Measurements from ENCODE around the gene AGFG1.

The AGFG1 gene

DNA sequence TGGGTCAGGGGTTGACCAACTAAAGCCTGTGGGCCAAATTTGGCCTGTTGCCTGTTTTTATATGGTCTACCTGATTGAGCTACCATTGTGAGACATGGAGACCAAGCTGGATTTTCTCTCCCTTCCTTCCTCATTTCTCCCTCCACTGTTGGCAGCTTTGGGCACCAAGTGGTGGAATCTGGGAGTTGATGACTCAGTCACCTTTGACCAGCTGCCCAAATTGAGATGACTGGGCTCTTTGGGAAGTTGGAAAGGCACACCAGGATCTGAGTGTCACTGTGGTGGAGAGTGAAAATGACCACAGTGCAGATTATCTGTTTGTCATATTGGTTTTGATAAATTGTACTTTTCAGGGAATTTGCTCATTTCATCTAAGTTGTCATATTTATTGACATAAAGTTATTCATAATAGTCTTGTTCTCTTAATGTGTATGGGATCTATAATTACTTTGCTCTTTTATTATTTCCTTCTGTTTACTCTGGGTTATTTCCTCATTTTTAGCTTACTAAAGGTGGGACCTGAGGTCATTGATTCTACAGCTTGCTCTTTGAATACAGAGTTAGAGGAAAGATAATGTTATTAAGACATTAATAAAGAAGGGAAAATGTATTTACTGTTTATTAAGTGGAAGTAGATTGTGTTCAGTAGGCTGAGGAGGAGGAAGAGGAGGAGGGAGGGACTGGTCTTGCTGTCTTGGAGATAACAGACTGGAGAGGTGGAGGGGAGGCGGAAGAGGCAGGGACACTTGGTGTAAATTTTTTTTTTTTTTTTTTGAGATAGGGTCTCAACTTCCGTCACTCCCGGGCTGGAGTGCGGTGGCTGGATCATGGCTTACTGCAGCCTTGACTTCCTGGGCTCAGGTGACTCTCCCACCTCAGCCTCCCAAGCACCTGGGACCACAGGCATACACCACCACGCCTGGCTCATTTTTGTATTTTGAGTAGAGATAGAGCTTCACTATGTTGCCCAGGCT, 31.8 kb downstream of the AGFG1 start:
- H3K36me3 ChIP-seq (ENCODE audit: control insufficient read depth in 1 of 2, insufficient read depth in 2 of 2, low read length in 2 of 2) = no peaks in the 10 kb centered on the region
- no peaks in the 10 kb centered on the region for H3K27me3 ChIP-seq (ENCODE audit: low read depth, low read length)
- peaks cover 12 to 25% of the 10 kb centered on the region in 2 donors for H3K4me1 ChIP-seq (ENCODE audit: control insufficient read depth in 1 of 2, insufficient read depth in 2 of 2, low read length in 2 of 2)
- H3K4me3 ChIP-seq (ENCODE audit: low read depth in 1 of 2, low read length in 2 of 2) = no peak overlapping the region
- no peaks in the 10 kb centered on the region for H3K9me3 ChIP-seq (ENCODE audit: control insufficient read depth in 1 of 2, low read length in 2 of 2)
- no peak overlapping the region for H3K27ac ChIP-seq (ENCODE audit: low read length)

- no peaks in the 10 kb centered on the region for H3K9me3 ChIP-seq (ENCODE audit: control insufficient read depth in 1 of 2, low read length in 2 of 2)
- H3K4me3 ChIP-seq (ENCODE audit: low read depth in 1 of 2, low read length in 2 of 2) = no peak overlapping the region
- H3K27ac ChIP-seq (ENCODE audit: low read length) = no peak overlapping the region
- peaks cover 12 to 29% of the 10 kb centered on the region in 2 donors for H3K4me1 ChIP-seq (ENCODE audit: control insufficient read depth in 1 of 2, insufficient read depth in 2 of 2, low read length in 2 of 2)
- H3K36me3 ChIP-seq (ENCODE audit: control insufficient read depth in 1 of 2, insufficient read depth in 2 of 2, low read length in 2 of 2) = no peaks in the 10 kb centered on the region
- H3K27me3 ChIP-seq (ENCODE audit: low read depth, low read length) = no peaks in the 10 kb centered on the region
These were observed 32.7 kb downstream of the AGFG1 start for GRCh38 chr2:227504700-227505099.

DNA sequence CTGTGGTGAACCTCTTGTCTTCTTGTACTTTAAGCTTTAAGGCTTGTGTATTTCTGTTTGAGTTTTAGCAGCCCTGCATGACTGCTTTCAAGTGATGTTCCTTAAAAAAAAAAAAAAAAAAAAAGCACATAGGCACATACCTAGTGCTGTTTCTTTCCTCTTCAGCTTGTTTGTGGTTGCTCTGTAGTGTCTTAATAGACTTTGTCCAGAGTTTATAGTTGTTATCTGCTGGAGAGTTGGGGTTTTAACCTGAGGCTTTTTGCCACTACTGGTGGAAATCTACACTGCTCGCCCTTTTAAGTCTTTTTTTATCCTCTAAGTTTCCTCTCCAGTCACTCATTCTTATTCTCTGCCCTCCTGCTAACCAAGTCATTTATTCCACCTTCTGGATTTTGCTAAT, 34.5 kb downstream of the AGFG1 start:
- no peaks in the 10 kb centered on the region for H3K9me3 ChIP-seq (ENCODE audit: control insufficient read depth in 1 of 2, low read length in 2 of 2)
- H3K27me3 ChIP-seq (ENCODE audit: low read depth, low read length) = no peaks in the 10 kb centered on the region
- H3K36me3 ChIP-seq (ENCODE audit: control insufficient read depth in 1 of 2, insufficient read depth in 2 of 2, low read length in 2 of 2) = no peaks in the 10 kb centered on the region
- peaks cover 12 to 42% of the 10 kb centered on the region in 2 donors for H3K4me1 ChIP-seq (ENCODE audit: control insufficient read depth in 1 of 2, insufficient read depth in 2 of 2, low read length in 2 of 2)
- no peak overlapping the region for H3K4me3 ChIP-seq (ENCODE audit: low read depth in 1 of 2, low read length in 2 of 2)
- H3K27ac ChIP-seq (ENCODE audit: low read length) = no peak overlapping the region

DNA sequence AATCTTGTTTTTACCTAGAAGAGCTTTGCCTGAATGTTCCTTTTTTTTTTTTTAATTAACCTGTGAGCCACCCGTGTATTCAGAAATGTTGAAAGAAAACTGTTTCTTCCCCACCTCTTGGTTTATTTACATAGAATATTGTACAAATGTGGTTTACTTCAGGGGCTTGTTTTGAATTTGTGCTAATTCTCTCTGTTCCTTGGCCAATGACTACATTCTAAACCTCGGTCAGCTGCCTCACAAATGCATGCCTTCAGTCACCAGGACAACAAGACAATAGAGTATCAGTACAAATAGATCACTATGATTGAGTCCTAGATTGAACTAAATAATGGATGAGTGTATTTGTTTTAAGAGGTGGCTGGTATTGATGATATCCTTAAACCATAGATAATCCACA, 36.0 kb downstream of the AGFG1 start:
- Histone ChIP-seq H3K4me1 (ENCODE audit: control insufficient read depth in 1 of 2, insufficient read depth in 2 of 2, low read length in 2 of 2) (peaks cover 12 to 56% of the 10 kb centered on the region in 2 donors), H3K4me3 (ENCODE audit: low read depth in 1 of 2, low read length in 2 of 2) (no peak overlapping the region)

GRCh38 chr2:227509076-227509475, 37.1 kb downstream of the AGFG1 start:
- no peaks in the 10 kb centered on the region for H3K9me3 ChIP-seq (ENCODE audit: control insufficient read depth in 1 of 2, low read length in 2 of 2)

More for the DNA sequence above, 36.0 kb downstream of the AGFG1 start:
- Histone ChIP-seq H3K27ac (ENCODE audit: low read length) (no peak overlapping the region), H3K9me3 (ENCODE audit: control insufficient read depth in 1 of 2, low read length in 2 of 2) (no peaks in the 10 kb centered on the region), H3K27me3 (ENCODE audit: low read depth, low read length) (no peaks in the 10 kb centered on the region), H3K36me3 (ENCODE audit: control insufficient read depth in 1 of 2, insufficient read depth in 2 of 2, low read length in 2 of 2) (no peaks in the 10 kb centered on the region)

DNA sequence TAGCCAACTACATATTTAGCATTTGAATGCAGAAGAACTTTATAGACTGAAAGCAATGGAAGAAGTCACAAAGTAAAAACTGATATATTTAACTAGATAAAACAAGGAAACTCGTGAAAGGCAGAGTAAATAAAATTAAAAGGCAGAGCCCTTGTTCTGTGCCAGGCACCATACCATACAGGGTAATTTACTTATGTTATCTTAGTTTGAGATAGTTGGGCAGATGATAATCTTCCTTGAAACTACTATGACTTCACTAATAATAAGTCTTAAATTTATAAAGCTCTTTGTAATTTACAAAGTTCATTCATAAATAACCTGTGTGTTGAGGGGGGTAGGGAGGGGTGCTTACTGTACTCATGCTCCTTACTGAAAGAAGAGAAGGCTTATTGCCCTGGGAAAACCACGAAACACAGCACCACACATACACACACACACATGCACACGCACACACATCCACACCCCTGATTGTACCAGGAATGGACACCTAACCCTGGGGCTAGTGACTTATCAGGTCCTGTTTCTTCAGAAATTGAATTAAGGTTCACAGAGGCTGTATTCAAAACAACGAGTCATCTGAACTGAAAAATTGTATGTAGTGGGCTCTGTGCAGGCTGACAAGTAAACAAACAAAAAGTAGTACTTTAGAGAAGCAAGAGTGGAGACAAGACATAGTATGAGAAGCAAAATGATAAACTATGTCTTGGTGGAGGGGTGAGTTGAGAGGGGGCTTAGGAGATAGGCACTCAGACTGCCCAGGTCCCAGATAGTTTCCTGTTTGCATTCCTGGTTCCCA, 38.1 kb downstream of the AGFG1 start:
- H3K9me3 ChIP-seq (ENCODE audit: control insufficient read depth in 1 of 2, low read length in 2 of 2) = no peaks in the 10 kb centered on the region
- H3K36me3 ChIP-seq (ENCODE audit: control insufficient read depth in 1 of 2, insufficient read depth in 2 of 2, low read length in 2 of 2) = no peaks in the 10 kb centered on the region
- H3K27ac ChIP-seq (ENCODE audit: low read length) = no peak overlapping the region
- H3K27me3 ChIP-seq (ENCODE audit: low read depth, low read length) = no peaks in the 10 kb centered on the region
- no peak overlapping the region for H3K4me3 ChIP-seq (ENCODE audit: low read depth in 1 of 2, low read length in 2 of 2)
- H3K4me1 ChIP-seq (ENCODE audit: control insufficient read depth in 1 of 2, insufficient read depth in 2 of 2, low read length in 2 of 2) = peaks cover 8 to 46% of the 10 kb centered on the region in 2 donors

More at GRCh38 chr2:227509076-227509475, 37.1 kb downstream of the AGFG1 start:
- peaks cover 12 to 55% of the 10 kb centered on the region in 2 donors for H3K4me1 ChIP-seq (ENCODE audit: control insufficient read depth in 1 of 2, insufficient read depth in 2 of 2, low read length in 2 of 2)
- no peak overlapping the region for H3K27ac ChIP-seq (ENCODE audit: low read length)
- no peak overlapping the region for H3K4me3 ChIP-seq (ENCODE audit: low read depth in 1 of 2, low read length in 2 of 2)
- H3K36me3 ChIP-seq (ENCODE audit: control insufficient read depth in 1 of 2, insufficient read depth in 2 of 2, low read length in 2 of 2) = no peaks in the 10 kb centered on the region
- no peaks in the 10 kb centered on the region for H3K27me3 ChIP-seq (ENCODE audit: low read depth, low read length)

- H3K27me3 ChIP-seq (ENCODE audit: low read depth, low read length) = no peaks in the 10 kb centered on the region
- H3K9me3 ChIP-seq (ENCODE audit: control insufficient read depth in 1 of 2, low read length in 2 of 2) = no peaks in the 10 kb centered on the region
- peaks cover 8 to 46% of the 10 kb centered on the region in 2 donors for H3K4me1 ChIP-seq (ENCODE audit: control insufficient read depth in 1 of 2, insufficient read depth in 2 of 2, low read length in 2 of 2)
- H3K4me3 ChIP-seq (ENCODE audit: low read depth in 1 of 2, low read length in 2 of 2) = no peak overlapping the region
- H3K36me3 ChIP-seq (ENCODE audit: control insufficient read depth in 1 of 2, insufficient read depth in 2 of 2, low read length in 2 of 2) = no peaks in the 10 kb centered on the region
- H3K27ac ChIP-seq (ENCODE audit: low read length) = no peak overlapping the region
These were observed 38.6 kb downstream of the AGFG1 start for GRCh38 chr2:227510620-227510958.

DNA sequence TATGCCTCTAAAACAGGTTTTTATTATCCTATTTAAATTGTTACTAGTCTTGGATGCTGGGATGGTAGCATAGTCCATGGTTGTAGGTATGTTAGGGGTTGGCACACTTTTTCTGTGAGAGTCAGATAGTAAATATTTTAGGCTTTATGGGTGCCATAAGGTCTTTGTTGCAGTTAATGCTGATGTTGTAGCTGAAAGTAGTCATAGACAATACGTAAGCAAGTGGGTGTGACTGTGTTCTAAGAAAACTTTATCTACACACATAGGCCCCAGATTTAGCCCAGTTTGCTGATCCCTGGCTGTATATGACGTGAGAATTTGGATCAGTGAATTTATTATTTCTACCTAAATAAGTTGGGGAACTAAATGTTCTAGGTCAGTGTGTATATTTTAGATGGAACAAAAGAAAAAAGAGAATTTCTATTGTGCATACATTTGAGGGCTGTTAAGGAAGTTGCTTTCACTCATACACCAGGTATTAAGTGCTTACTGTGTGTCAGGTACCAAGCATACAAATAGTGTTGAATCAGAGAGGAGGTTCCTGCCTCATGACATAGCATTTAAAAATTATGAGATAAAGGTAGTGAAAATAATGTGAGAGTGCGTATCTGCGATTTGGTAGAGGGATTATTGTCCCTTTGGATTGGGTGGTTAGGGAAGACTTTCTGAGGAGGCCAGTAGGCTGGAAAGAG, 39.4 kb downstream of the AGFG1 start:
- Histone ChIP-seq H3K27ac (ENCODE audit: low read length) (no peak overlapping the region), H3K36me3 (ENCODE audit: control insufficient read depth in 1 of 2, insufficient read depth in 2 of 2, low read length in 2 of 2) (no peaks in the 10 kb centered on the region), H3K4me1 (ENCODE audit: control insufficient read depth in 1 of 2, insufficient read depth in 2 of 2, low read length in 2 of 2) (peaks cover 10 to 50% of the 10 kb centered on the region in 2 donors)

GRCh38 chr2:227511955-227512354, 40.0 kb downstream of the AGFG1 start:
- Histone ChIP-seq H3K27me3 (ENCODE audit: low read depth, low read length) (no peaks in the 10 kb centered on the region), H3K4me1 (ENCODE audit: control insufficient read depth in 1 of 2, insufficient read depth in 2 of 2, low read length in 2 of 2) (peaks cover 10 to 50% of the 10 kb centered on the region in 2 donors), H3K36me3 (ENCODE audit: control insufficient read depth in 1 of 2, insufficient read depth in 2 of 2, low read length in 2 of 2) (no peaks in the 10 kb centered on the region), H3K4me3 (ENCODE audit: low read depth in 1 of 2, low read length in 2 of 2) (no peak overlapping the region), H3K27ac (ENCODE audit: low read length) (no peak overlapping the region), H3K9me3 (ENCODE audit: control insufficient read depth in 1 of 2, low read length in 2 of 2) (no peaks in the 10 kb centered on the region)

More for the DNA sequence above, 39.4 kb downstream of the AGFG1 start:
- H3K9me3 ChIP-seq (ENCODE audit: control insufficient read depth in 1 of 2, low read length in 2 of 2) = no peaks in the 10 kb centered on the region
- H3K27me3 ChIP-seq (ENCODE audit: low read depth, low read length) = no peaks in the 10 kb centered on the region
- no peak overlapping the region for H3K4me3 ChIP-seq (ENCODE audit: low read depth in 1 of 2, low read length in 2 of 2)

DNA sequence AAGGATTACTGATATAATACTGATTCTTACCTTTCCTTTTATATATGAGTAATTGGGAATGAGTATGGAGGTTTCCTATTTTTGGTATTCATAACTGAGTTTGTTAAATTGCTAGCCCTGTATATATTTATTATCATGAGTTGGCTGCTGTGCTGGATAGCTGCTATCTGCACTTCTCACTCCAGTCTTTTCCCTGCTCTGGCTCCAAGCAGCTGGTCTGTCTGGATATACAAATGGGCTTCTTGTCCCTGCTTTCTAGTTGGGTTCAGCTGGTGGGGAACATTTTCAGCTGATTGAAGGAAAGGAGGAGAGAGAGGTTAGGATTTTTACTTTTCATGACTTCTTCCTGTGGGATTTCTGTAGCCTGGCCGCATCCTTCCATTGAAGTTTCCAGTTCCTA, 41.2 kb downstream of the AGFG1 start:
- Histone ChIP-seq H3K36me3 (ENCODE audit: control insufficient read depth in 1 of 2, insufficient read depth in 2 of 2, low read length in 2 of 2) (no peaks in the 10 kb centered on the region), H3K4me1 (ENCODE audit: control insufficient read depth in 1 of 2, insufficient read depth in 2 of 2, low read length in 2 of 2) (peaks cover 7 to 60% of the 10 kb centered on the region in 2 donors), H3K27ac (ENCODE audit: low read length) (no peak overlapping the region), H3K27me3 (ENCODE audit: low read depth, low read length) (no peaks in the 10 kb centered on the region), H3K9me3 (ENCODE audit: control insufficient read depth in 1 of 2, low read length in 2 of 2) (no peaks in the 10 kb centered on the region), H3K4me3 (ENCODE audit: low read depth in 1 of 2, low read length in 2 of 2) (no peak overlapping the region)

DNA sequence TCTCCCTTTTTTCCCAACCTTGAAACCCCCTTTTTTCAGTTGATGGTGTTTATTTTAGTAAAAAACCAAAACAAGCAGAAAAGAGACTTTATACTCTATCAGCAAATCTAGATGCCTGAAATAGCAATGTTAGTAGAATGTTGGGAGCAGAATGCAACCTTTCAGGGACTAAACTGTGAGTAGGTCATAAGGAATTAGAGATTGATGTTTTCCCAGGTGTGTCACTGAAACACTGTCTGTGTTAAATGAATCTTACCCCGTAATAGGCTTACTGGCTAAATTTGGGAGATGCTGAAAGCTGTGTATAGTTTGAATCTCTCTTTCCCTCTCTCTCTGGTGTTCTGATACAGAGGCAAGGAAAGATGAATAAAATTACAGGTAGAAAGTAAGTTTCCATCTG, 43.8 kb downstream of the AGFG1 start:
- Histone ChIP-seq H3K9me3 (ENCODE audit: control insufficient read depth in 1 of 2, low read length in 2 of 2) (no peaks in the 10 kb centered on the region), H3K27ac (ENCODE audit: low read length) (no peak overlapping the region), H3K4me3 (ENCODE audit: low read depth in 1 of 2, low read length in 2 of 2) (no peak overlapping the region), H3K4me1 (ENCODE audit: control insufficient read depth in 1 of 2, insufficient read depth in 2 of 2, low read length in 2 of 2) (peaks cover 3 to 58% of the 10 kb centered on the region in 2 donors), H3K27me3 (ENCODE audit: low read depth, low read length) (no peaks in the 10 kb centered on the region), H3K36me3 (ENCODE audit: control insufficient read depth in 1 of 2, insufficient read depth in 2 of 2, low read length in 2 of 2) (no peaks in the 10 kb centered on the region)
